Uterus (tissue), 2 donors: Measurements from ENCODE around the gene BOD1L1.

ENCODE experiments used
- CTCF ChIP-seq, 4 experiments: fragments of 200-600 bp in 2 of 4; fragments of 450-650 bp in 2 of 4; sonication (generic) in 2 of 4; IDR thresholded peaks; one replicate each; pipeline ENCODE4 v1.5.1; 2016 to 2019; ENCODE audit warnings: antibody characterized with exemption in 4 of 4, mild to moderate bottlenecking in 2 of 4, moderate library complexity in 1 of 4
- POLR2A ChIP-seq, 2 donors: fragments of 450-650 bp; IDR thresholded peaks; one replicate each; pipeline ENCODE4 v1.6.1; 2016; ENCODE audit warnings: antibody characterized with exemption in 2 of 2, mild to moderate bottlenecking in 1 of 2, moderate library complexity in 1 of 2

- TF ChIP-seq CTCF (IDR thresholded peaks at IDR 0.05) (no peak), POLR2A (IDR thresholded peaks at IDR 0.05) (no peak)
Measured at GRCh38 chr4:13642170-13642950, 14.8 kb upstream of the BOD1L1 start.
